Measurements from ENCODE around the gene RNPEP.

RNPEP gene

DNA sequence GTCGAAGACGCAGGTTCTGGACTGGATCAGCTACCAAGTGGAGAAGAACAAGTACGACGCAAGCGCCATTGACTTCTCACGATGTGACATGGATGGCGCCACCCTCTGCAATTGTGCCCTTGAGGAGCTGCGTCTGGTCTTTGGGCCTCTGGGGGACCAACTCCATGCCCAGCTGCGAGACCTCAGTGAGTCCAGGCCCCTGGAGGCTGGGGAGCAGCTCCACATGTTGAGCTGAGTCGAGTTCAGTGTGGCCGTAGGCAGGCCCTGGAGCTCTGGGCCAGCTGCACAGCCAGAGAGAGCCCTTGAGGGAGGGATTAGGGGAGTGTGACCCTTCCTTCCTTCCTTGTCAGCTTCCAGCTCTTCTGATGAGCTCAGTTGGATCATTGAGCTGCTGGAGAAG is 29.5 kb downstream of the RNPEP start:
- Histone ChIP-seq H3K27ac (ENCODE audit: low read depth, low read length) (no peak overlapping the region), H3K79me1 (ENCODE audit: low read length) (peaks cover 36% of the 10 kb centered on the region), H4K12ac (ENCODE audit: low read depth, low read length) (no peak overlapping the region), H3K27me3 (ENCODE audit: insufficient read depth, low read length) (no peaks in the 10 kb centered on the region), H3K23ac (ENCODE audit: low read length) (no peak overlapping the region), H3K4ac (ENCODE audit: low read depth, low read length) (peak overlapping the region; percentile 71), H3K14ac (ENCODE audit: low read length) (no peak overlapping the region), H2BK5ac (ENCODE audit: low read depth, low read length, poor library complexity) (no peak overlapping the region), H3K4me1 (ENCODE audit: control insufficient read depth in 1 of 2, insufficient read depth in 2 of 2, low read length in 2 of 2) (peaks cover 31 to 37% of the 10 kb centered on the region in 2 experiments), H2AK5ac (ENCODE audit: low read length) (no peak overlapping the region), H4K91ac (ENCODE audit: low read depth, low read length) (no peak overlapping the region), H3K9ac (ENCODE audit: low read length) (no peak overlapping the region), H3K18ac (ENCODE audit: low read length) (peak overlapping the region; percentile 4), H2BK120ac (ENCODE audit: insufficient read depth, low read length, poor library complexity) (no peak overlapping the region), H3K36me3 (ENCODE audit: control insufficient read depth in 1 of 2, insufficient read depth in 2 of 2, low read length in 2 of 2) (peaks cover 27 to 28% of the 10 kb centered on the region in 2 experiments), H2BK12ac (ENCODE audit: low read length) (peak overlapping the region; percentile 2), H2AFZ (ENCODE audit: insufficient read depth, low read length, poor library complexity) (no peak overlapping the region), H3K9me3 (ENCODE audit: insufficient read depth, low read depth, low read length) (peaks cover 2% of the 10 kb centered on the region), H3K79me2 (ENCODE audit: control insufficient read depth, insufficient read depth, low read length, poor library complexity) (peaks cover 8% of the 10 kb centered on the region), H3K4me3 (ENCODE audit: low read depth, low read length) (no peak overlapping the region), H3K4me2 (ENCODE audit: low read length) (no peak overlapping the region), H4K8ac (ENCODE audit: low read depth, low read length) (no peak overlapping the region)
- DNase-seq = no peak
- no CpG with 5 or more reads among the region's 11 CpGs for WGBS (ENCODE audit: extremely low coverage, insufficient coverage, insufficient read length)

DNA sequence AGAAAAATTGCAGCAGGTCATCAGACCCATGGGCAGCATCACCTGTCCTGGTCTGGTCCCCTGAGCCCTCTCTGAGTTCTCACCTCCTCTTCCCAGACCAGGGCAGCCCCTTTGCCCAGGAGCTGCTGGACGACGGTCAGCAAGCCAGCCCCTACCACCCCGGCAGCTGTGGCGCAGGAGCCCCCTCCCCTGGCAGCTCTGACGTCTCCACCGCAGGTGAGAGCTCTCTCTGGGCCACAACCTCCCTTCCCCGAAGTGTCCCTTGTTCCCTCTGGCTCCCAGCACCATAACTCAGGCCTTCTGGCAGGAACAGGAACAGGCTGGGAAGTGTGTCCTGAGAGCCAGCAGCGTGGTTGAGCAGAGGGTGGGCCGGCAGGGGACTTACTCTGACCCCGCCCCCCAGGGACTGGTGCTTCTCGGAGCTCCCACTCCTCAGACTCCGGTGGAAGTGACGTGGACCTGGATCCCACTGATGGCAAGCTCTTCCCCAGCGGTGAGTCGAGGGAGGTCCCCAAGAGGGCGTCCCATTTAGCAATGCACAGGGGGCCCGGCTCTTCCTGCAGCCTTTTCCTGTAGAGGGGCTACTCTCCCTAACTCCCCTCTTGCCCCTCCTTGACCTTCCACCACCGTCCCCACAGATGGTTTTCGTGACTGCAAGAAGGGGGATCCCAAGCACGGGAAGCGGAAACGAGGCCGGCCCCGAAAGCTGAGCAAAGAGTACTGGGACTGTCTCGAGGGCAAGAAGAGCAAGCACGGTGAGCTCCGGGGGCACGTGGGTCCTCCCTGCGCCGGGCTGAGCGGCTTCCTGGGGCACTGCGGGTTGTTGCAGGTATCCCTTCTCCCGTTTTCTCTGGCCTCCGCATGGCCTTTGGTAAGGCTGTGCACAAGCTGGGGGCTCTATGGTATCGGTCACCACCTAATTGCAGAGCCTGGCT is 30.4 kb downstream of the RNPEP start:
- Histone ChIP-seq H3K14ac (ENCODE audit: low read length) (no peak overlapping the region), H3K27me3 (ENCODE audit: insufficient read depth, low read length) (no peaks in the 10 kb centered on the region), H3K9me3 (ENCODE audit: insufficient read depth, low read depth, low read length) (peaks cover 2% of the 10 kb centered on the region), H3K4me1 (ENCODE audit: control insufficient read depth in 1 of 2, insufficient read depth in 2 of 2, low read length in 2 of 2) (peaks cover 28 to 31% of the 10 kb centered on the region in 2 experiments), H2BK120ac (ENCODE audit: insufficient read depth, low read length, poor library complexity) (no peak overlapping the region), H4K12ac (ENCODE audit: low read depth, low read length) (no peak overlapping the region), H2AFZ (ENCODE audit: insufficient read depth, low read length, poor library complexity) (no peak overlapping the region), H2BK12ac (ENCODE audit: low read length) (no peak overlapping the region), H4K91ac (ENCODE audit: low read depth, low read length) (no peak overlapping the region), H2BK5ac (ENCODE audit: low read depth, low read length, poor library complexity) (no peak overlapping the region), H3K4ac (ENCODE audit: low read depth, low read length) (no peak overlapping the region), H3K79me2 (ENCODE audit: control insufficient read depth, insufficient read depth, low read length, poor library complexity) (peaks cover 4% of the 10 kb centered on the region), H2AK5ac (ENCODE audit: low read length) (no peak overlapping the region), H3K9ac (ENCODE audit: low read length) (no peak overlapping the region), H3K36me3 (ENCODE audit: control insufficient read depth in 1 of 2, insufficient read depth in 2 of 2, low read length in 2 of 2) (peaks cover 27 to 28% of the 10 kb centered on the region in 2 experiments), H3K79me1 (ENCODE audit: low read length) (peaks cover 29% of the 10 kb centered on the region), H3K4me2 (ENCODE audit: low read length) (no peak overlapping the region), H4K8ac (ENCODE audit: low read depth, low read length) (no peak overlapping the region), H3K27ac (ENCODE audit: low read depth, low read length) (no peak overlapping the region), H3K23ac (ENCODE audit: low read length) (no peak overlapping the region), H3K4me3 (ENCODE audit: low read depth, low read length) (no peak overlapping the region), H3K18ac (ENCODE audit: low read length) (no peak overlapping the region)
- no peak for DNase-seq
- WGBS (ENCODE audit: extremely low coverage, insufficient coverage, insufficient read length) = no CpG with 5 or more reads among the region's 35 CpGs

DNA sequence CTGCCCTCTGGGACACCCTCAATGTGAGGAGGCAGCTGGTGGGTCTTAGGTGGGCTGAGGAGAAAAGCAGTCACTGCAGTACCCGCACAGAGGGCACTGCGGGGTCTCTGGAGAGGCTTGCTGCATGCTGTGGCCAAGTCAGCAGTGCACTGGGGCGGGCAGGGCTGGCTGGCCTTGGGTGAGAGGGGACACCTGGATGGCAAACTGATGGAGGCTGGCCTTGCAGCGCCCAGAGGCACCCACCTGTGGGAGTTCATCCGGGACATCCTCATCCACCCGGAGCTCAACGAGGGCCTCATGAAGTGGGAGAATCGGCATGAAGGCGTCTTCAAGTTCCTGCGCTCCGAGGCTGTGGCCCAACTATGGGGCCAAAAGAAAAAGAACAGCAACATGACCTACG is 31.2 kb downstream of the RNPEP start:
- Histone ChIP-seq H4K12ac (ENCODE audit: low read depth, low read length) (no peak overlapping the region), H3K4ac (ENCODE audit: low read depth, low read length) (no peak overlapping the region), H4K91ac (ENCODE audit: low read depth, low read length) (no peak overlapping the region), H2AFZ (ENCODE audit: insufficient read depth, low read length, poor library complexity) (no peak overlapping the region), H3K9me3 (ENCODE audit: insufficient read depth, low read depth, low read length) (peaks cover 2% of the 10 kb centered on the region), H2BK5ac (ENCODE audit: low read depth, low read length, poor library complexity) (no peak overlapping the region), H3K14ac (ENCODE audit: low read length) (no peak overlapping the region), H2BK12ac (ENCODE audit: low read length) (no peak overlapping the region), H3K27me3 (ENCODE audit: insufficient read depth, low read length) (no peaks in the 10 kb centered on the region), H3K79me1 (ENCODE audit: low read length) (peaks cover 30% of the 10 kb centered on the region), H4K8ac (ENCODE audit: low read depth, low read length) (no peak overlapping the region), H3K18ac (ENCODE audit: low read length) (no peak overlapping the region), H3K4me2 (ENCODE audit: low read length) (no peak overlapping the region), H3K4me1 (ENCODE audit: control insufficient read depth in 1 of 2, insufficient read depth in 2 of 2, low read length in 2 of 2) (peaks cover 34 to 35% of the 10 kb centered on the region in 2 experiments), H2AK5ac (ENCODE audit: low read length) (peak overlapping the region; percentile 44), H3K23ac (ENCODE audit: low read length) (no peak overlapping the region), H2BK120ac (ENCODE audit: insufficient read depth, low read length, poor library complexity) (no peak overlapping the region), H3K9ac (ENCODE audit: low read length) (no peak overlapping the region), H3K36me3 (ENCODE audit: control insufficient read depth in 1 of 2, insufficient read depth in 2 of 2, low read length in 2 of 2) (peaks cover 27 to 28% of the 10 kb centered on the region in 2 experiments), H3K79me2 (ENCODE audit: control insufficient read depth, insufficient read depth, low read length, poor library complexity) (peaks cover 4% of the 10 kb centered on the region), H3K27ac (ENCODE audit: low read depth, low read length) (no peak overlapping the region), H3K4me3 (ENCODE audit: low read depth, low read length) (no peak overlapping the region)
- no CpG with 5 or more reads among the region's 12 CpGs for WGBS (ENCODE audit: extremely low coverage, insufficient coverage, insufficient read length)
- no peak for DNase-seq

DNA sequence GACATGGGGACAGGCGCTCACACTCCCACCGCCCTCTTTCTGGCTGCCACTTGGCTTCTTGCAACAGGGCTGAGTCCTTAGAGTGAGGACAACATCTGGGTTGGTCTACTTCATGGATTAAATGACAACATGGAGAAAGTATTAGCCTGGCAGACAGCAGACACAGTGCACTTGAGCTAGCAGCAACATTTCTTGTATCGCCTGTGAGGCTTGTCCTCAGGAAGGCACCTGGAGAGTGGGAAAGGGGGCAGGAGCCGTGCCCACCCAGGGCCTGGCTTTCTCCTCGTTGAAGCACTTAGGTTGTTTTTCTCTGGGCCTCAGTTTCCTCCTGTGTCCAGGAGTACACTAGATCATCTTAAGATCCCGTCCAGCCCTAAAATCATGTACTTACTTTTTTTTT is 31.6 kb downstream of the RNPEP start:
- no peaks in the 10 kb centered on the region for H3K27me3 ChIP-seq (ENCODE audit: insufficient read depth, low read length)
- no peak overlapping the region for H4K91ac ChIP-seq (ENCODE audit: low read depth, low read length)
- H3K23ac ChIP-seq (ENCODE audit: low read length) = no peak overlapping the region
- peaks cover 38 to 39% of the 10 kb centered on the region in 2 experiments for H3K4me1 ChIP-seq (ENCODE audit: control insufficient read depth in 1 of 2, insufficient read depth in 2 of 2, low read length in 2 of 2)
- no peak overlapping the region for H3K27ac ChIP-seq (ENCODE audit: low read depth, low read length)
- no peak overlapping the region for H4K12ac ChIP-seq (ENCODE audit: low read depth, low read length)
- no peak overlapping the region for H4K8ac ChIP-seq (ENCODE audit: low read depth, low read length)
- H3K9me3 ChIP-seq (ENCODE audit: insufficient read depth, low read depth, low read length) = peaks cover 2% of the 10 kb centered on the region
- H3K4ac ChIP-seq (ENCODE audit: low read depth, low read length) = no peak overlapping the region
- H3K18ac ChIP-seq (ENCODE audit: low read length) = no peak overlapping the region
- H3K14ac ChIP-seq (ENCODE audit: low read length) = no peak overlapping the region
- DNase-seq = no peak
- H3K79me1 ChIP-seq (ENCODE audit: low read length) = peaks cover 32% of the 10 kb centered on the region
- H2BK12ac ChIP-seq (ENCODE audit: low read length) = no peak overlapping the region
- H2BK5ac ChIP-seq (ENCODE audit: low read depth, low read length, poor library complexity) = no peak overlapping the region
- no CpG with 5 or more reads among the region's 6 CpGs for WGBS (ENCODE audit: extremely low coverage, insufficient coverage, insufficient read length)
- H2BK120ac ChIP-seq (ENCODE audit: insufficient read depth, low read length, poor library complexity) = no peak overlapping the region
- H3K9ac ChIP-seq (ENCODE audit: low read length) = no peak overlapping the region
- no peak overlapping the region for H2AFZ ChIP-seq (ENCODE audit: insufficient read depth, low read length, poor library complexity)
- H3K79me2 ChIP-seq (ENCODE audit: control insufficient read depth, insufficient read depth, low read length, poor library complexity) = peaks cover 4% of the 10 kb centered on the region
- H2AK5ac ChIP-seq (ENCODE audit: low read length) = no peak overlapping the region
- no peak overlapping the region for H3K4me3 ChIP-seq (ENCODE audit: low read depth, low read length)
- peaks cover 27 to 28% of the 10 kb centered on the region in 2 experiments for H3K36me3 ChIP-seq (ENCODE audit: control insufficient read depth in 1 of 2, insufficient read depth in 2 of 2, low read length in 2 of 2)
- H3K4me2 ChIP-seq (ENCODE audit: low read length) = no peak overlapping the region

All from trophoblast cell (in vitro differentiated cells and primary cell).